22Rv1 (cell line): ENCODE measurements around the gene CRX.
"Not testable (repeated sequence)": the region's sequence is repeated elsewhere in the genome, so short reads cannot be mapped to it uniquely, and the experiment has no call there.

Experiments used
- H3K27ac ChIP-seq: fragments of 450-650 bp; 2 replicates; pipeline ENCODE4 v1.5.1; 2017
- CTCF ChIP-seq: fragments of 450-650 bp; IDR thresholded peaks from 2 replicates; pipeline ENCODE4 v1.5.1; 2017; ENCODE audit warnings: mild to moderate bottlenecking
- ZFX ChIP-seq: fragments of 450-650 bp; IDR thresholded peaks from 2 replicates; pipeline ENCODE4 v1.6.1; 2017; ENCODE audit warnings: antibody characterized with exemption, borderline replicate concordance

The CRX gene

GRCh38 chr19:47781590-47782262, 40.0 kb upstream of the CRX start:
- TF ChIP-seq ZFX, result no peak
- TF ChIP-seq CTCF, result no peak
- no peak overlapping the region for H3K27ac ChIP-seq

GRCh38 chr19:47786566-47786965, 35.2 kb upstream of the CRX start:
- no peak overlapping the region for H3K27ac ChIP-seq
- no peak for TF ChIP-seq ZFX
- TF ChIP-seq CTCF, result no peak

- not testable (repeated sequence) for H3K27ac ChIP-seq
These were observed 34.4 kb upstream of the CRX start for GRCh38 chr19:47787307-47787706.

- H3K27ac ChIP-seq, result not testable (repeated sequence)
These were observed 31.9 kb upstream of the CRX start for GRCh38 chr19:47789811-47790210.

GRCh38 chr19:47790398-47790814, 31.3 kb upstream of the CRX start:
- TF ChIP-seq ZFX (no peak), CTCF (peak; percentile 96)
- H3K27ac ChIP-seq, result no peak overlapping the region

GRCh38 chr19:47792616-47793015, 29.1 kb upstream of the CRX start:
- no peak overlapping the region for H3K27ac ChIP-seq
- TF ChIP-seq ZFX, result no peak
- no peak for TF ChIP-seq CTCF

- TF ChIP-seq ZFX (no peak), CTCF (peak; percentile 37)
- H3K27ac ChIP-seq, result no peak overlapping the region
These were observed 27.2 kb upstream of the CRX start for GRCh38 chr19:47794526-47794925.

GRCh38 chr19:47796785-47797184, 25.0 kb upstream of the CRX start:
- TF ChIP-seq ZFX (no peak), CTCF (no peak)
- H3K27ac ChIP-seq, result no peak overlapping the region
